Stimulated activated CD4-positive, alpha-beta T cell treated with anti-CD3 and anti-CD28 coated beads, Interleukin-4, amount 100 ng/mL, for 4 hours (primary cell): ENCODE results near the gene NAV3.

Source experiments
- DNase-seq, 2 experiments: peaks; one replicate each; pipeline ENCODE4 v3.0.0-alpha.2; 2020

Gene NAV3

GRCh38 chr12:77830583-77831351, at the start of gene NAV3:
Gene NAV3, plus strand, starts transcription at chr12:77830894. Its CDS starts 568 bp downstream, at chr12:77831462.
- DNase-seq, result no peak

DNA sequence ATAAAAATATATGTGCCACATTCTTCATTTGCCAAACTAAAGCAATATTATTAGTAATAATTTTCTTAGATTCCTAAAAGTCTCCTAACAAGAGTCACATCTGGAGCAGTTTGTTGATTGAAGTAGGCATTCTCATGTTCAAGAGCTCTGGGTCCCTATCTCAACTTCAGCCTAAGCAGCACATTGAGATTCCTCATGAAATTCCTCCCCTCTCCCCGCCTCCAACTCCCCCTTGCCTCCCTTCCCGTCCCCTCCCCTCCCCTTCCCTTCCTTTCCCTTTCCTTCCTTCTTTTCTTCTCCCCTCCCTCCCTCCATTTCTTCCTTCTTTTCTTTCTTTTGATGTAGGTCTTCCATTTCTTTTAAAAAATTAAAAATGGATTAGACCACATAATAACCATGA, 48.7 kb upstream of the NAV3 start:
- no peak for DNase-seq

DNA sequence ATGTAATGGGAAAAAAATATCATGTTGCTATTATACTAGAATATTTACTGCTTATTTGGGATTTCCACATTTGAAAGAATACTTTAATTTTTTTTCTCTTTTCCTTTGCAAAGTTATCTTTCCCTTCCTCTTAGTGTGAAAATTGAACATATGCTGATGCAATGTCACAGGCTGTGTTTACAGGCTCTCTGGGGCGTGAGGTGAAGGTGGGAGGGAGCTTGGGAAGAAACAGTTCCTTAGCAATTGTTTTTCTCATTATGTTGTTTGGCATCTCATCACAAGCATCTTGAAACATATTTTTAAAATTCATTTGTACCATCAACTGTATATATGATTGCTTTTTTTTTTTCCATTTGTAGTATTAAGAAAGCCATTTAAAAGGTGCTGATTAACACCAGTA, 47.9 kb upstream of the NAV3 start:
- no peak for DNase-seq

- no peak for DNase-seq
These were observed 45.5 kb upstream of the NAV3 start for GRCh38 chr12:77785211-77785610.

DNA sequence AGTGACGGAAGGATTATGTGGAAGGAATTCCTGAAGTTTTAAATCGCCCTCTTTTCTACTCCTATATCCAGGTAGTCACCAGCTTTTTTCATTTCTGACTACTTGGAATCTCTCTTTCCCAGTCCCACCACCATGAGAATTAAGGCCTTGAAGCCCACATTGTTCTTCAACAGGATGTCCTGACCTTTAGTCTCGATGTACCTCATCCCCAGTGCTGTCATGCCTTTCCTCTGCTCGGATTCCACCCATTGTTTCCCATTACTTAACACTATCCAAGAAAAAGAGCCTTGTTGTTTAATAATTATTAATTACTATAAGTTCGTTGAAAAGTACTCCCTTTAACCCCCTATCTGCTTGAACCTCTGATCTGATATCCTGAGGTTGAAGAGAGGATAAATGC, 44.0 kb upstream of the NAV3 start:
- no peak for DNase-seq

DNA sequence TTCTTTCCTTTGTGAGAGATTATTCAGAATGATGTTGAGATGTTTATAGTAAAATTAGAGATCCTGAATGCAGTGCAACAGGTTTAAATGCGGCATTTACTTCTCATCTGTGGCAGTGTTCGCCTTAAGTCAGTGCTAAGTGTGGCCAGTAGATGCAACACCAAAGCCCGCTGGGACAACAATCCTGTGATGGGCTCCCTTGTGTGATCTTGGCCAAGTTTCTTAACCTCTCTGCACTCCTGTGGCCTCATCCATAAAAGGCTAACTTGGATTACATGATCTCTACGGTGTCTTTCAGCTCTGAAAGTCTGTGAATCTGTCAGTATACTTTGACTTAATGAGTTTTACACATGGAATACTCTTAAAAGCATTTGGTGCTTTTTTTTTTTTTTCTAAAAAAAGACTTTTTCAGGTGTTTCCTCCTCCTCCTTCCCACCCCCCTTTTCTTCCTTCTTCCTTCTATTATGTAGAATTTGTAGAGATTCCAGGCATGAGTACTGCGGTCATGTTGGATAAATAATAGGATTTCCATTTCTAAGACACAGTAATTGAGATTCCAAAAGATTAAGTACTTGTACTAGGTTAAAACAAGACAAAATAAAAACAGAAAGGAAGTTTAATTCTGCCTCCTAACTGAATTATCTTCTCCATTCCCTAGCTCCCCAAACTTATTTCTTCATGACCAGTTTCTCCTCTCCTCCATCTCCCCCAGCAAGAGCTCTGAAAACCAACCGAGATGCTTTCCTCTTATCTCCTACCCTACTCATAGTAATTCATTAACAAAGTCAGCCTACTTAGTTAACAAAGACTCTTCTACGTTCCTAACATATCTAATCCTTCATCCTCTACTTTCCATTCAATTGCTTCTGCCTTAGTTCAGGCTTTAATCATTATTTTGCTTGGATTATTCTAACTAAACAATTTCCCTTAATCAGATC, 42.2 kb upstream of the NAV3 start:
- DNase-seq, result no peak

- DNase-seq, result no peak
These were observed 35.0 kb upstream of the NAV3 start for GRCh38 chr12:77795699-77796098.

DNA sequence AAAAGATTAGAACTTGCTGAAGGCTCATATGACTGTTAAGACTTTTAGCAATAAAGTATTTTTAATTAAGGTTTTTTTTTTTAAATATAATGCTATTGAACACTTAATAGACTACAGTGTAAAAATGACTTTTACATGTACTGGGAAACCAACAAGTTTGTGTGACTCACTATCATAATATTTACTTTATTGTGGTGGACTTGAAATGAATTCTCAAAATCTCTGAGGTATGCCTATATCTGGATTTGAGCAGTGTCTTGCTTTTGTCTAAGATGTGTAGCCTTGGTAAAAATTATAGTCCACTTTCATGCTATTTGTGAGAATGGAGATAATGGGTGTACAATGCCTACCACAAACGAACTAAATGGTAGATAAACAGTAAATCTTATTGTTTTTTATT, 33.9 kb upstream of the NAV3 start:
- no peak for DNase-seq

DNA sequence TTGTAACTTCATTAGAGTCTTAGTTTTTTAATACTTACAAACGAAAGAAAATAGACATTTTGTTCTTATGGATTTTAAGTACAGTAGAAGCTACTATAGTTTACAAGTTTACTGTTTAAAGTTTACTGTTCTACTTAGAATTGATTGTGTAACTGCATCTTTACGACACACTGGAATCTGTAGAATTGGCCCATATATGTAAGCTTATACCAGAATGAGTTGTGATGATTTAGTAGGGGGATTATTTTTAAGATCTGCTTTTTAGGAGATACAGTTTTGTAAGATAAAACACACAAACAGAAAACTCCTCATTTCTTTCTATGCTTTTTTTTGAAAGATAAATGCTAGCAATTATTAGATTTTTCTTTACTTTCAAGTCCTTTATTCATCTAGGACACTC, 30.2 kb upstream of the NAV3 start:
- no peak for DNase-seq

GRCh38 chr12:77808534-77808933, 22.2 kb upstream of the NAV3 start:
- no peak for DNase-seq

DNA sequence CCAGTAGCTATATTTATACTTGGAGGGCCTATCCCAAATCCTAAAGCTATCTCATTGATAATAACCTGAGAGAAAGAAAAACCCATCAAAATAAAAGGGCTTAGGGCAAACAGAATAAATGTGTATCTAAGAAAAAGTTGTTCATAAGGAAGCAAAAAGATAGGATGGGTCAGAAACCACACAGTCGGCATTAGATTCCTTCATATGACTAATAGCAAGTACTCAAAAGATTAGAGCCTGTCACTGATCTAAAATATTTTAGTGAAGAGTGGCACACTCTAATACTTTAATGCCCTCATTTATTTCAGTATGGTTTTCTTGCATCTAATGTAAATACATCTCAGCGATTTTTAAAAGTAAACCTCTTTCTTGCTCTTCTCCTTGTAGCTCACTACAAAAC, 17.1 kb upstream of the NAV3 start:
- DNase-seq, result no peak

DNA sequence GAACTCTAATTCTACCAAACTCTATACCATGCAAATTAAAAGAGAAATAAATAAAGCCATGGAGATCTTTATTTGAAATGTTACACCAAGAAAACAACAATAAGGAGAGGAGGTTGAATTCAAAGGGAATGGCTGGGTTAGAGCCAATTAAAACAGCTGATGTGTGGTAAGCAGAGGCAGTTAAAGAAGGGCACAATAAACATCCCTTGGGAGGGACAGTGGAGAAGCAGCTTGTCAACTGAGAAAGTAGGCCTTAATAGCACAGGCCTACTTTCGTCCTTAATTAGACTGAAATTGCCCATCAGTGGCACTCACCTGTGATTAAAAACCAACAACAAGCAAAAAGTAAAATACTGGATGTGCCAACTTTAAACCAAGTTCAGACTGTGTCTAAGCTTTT, 16.3 kb upstream of the NAV3 start:
- no peak for DNase-seq

- no peak for DNase-seq
These were observed 14.5 kb upstream of the NAV3 start for GRCh38 chr12:77816196-77816595.

- DNase-seq, result no peak
These were observed 13.4 kb upstream of the NAV3 start for GRCh38 chr12:77817276-77817675.

GRCh38 chr12:77818351-77818750, 12.3 kb upstream of the NAV3 start:
- no peak for DNase-seq

DNA sequence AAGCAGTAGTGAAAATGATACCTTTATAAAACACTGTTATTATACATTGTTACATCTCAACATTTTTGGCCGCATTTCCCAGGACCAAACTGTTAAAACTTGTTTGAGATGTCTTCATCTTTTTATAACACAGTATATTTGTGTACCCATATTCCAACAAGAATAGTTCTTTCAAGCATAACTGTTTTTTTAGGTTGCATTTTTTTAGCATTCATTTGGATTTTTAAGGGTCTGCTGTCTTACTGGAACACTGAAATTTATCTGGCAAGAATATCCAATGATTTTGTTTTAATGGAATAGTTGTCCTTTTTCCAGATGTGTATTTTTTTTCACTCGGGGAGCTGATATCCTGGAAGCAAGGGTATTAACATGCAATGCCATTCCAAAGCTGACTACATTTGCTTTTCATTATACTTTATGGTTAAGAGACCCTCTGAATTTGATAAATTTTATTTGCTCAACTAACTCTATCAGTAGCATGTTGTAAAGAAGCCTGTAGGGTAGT, 8.9 kb upstream of the NAV3 start:
- no peak for DNase-seq

- no peak for DNase-seq
These were observed 2.6 kb downstream of the NAV3 start for GRCh38 chr12:77833329-77833728.

DNA sequence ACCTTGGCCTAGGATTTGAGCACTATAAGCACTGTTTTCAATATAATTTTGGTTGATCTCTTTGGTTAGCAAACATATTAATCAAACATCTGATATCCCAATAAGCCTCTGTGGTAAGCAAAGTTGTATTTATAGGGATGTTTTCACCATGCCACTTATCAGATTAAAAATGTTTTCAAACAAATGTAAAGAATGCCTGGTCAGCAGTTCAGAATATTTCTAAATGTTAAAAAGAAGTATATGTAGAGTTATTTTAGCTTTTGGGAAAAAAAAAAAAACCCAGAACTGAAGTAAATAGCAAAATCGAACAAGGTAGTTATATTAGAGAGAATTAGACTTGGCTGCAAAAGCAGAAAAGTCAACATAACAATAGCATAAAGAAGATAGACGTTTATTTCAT, 3.9 kb downstream of the NAV3 start:
- no peak for DNase-seq

- no peak for DNase-seq
These were observed 5.3 kb downstream of the NAV3 start for GRCh38 chr12:77835969-77836368.

- no peak for DNase-seq
These were observed 7.2 kb downstream of the NAV3 start for GRCh38 chr12:77837876-77838291.

- DNase-seq, result no peak
These were observed 10.8 kb downstream of the NAV3 start for GRCh38 chr12:77841521-77841920.

- no peak for DNase-seq
These were observed 11.7 kb downstream of the NAV3 start for GRCh38 chr12:77842430-77842829.

DNA sequence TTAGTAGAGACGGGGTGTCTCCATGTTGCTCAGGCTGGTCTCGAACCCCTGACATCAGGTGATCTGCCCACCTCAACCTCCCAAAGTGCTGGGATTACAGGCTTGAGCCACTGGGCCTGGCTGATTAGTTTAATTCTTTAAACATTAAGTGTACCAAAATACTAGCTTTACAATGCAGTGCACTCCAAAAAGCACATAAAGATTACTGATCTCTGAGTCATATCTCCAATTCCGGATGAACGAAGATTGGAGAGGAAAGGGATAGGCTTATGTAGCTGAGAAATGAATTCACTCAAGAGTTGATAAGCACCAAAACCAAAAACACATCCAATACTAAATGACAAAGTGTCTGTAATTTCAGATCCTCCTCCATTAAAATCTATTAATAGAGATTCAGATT, 15.1 kb downstream of the NAV3 start:
- no peak for DNase-seq

GRCh38 chr12:77847060-77847541, 16.4 kb downstream of the NAV3 start:
- no peak for DNase-seq
